GM21619 (cell line): Measurements from ENCODE around the gene TTC16.
"Not testable (repeated sequence)": the region's sequence is repeated elsewhere in the genome, so short reads cannot be mapped to it uniquely, and the experiment has no call there.

Source experiments
- ATAC-seq: cut with Tn5 transposase; IDR thresholded peaks from one replicate; pipeline ENCODE4 v1.9.1; 2021; ENCODE audit not compliant: unreplicated experiment

TTC16 gene

GRCh38 chr9:127780126-127780885 is 64.4 kb downstream of the TTC16 start:
- no peak for ATAC-seq

- not testable (repeated sequence) for ATAC-seq
Observed at GRCh38 chr9:127780909-127781308, 65.0 kb downstream of the TTC16 start.
